Measurements from ENCODE around the gene PROCR. TPM values are rescaled to one million over a fixed set of nuclear protein-coding genes. Genes with fewer than 3 reads are reported as not detected.
"Not testable (repeated sequence)": the region's sequence is repeated elsewhere in the genome, so short reads cannot be mapped to it uniquely, and the experiment has no call there.

PROCR gene
- total RNA-seq, 1 experiment from 2014 or later: 55.7 TPM

- Histone ChIP-seq H3K27me3 (ENCODE audit: low read length) (no peaks in the 10 kb centered on the region), H3K9ac (ENCODE audit: low read length) (no peak overlapping the region), H4K20me1 (ENCODE audit: low read length) (no peaks in the 10 kb centered on the region), H3F3A (ENCODE audit: low read length, unreplicated experiment) (no peaks in the 10 kb centered on the region), H3K27ac (ENCODE audit: low read length) (0 out of 2 replicates have a peak overlapping the region, but pooled peaks have one; percentile 18), H3K4me3 (ENCODE audit: low read length) (no peak overlapping the region), H3K9me2 (replicated peaks; ENCODE audit: low read length) (no peaks in the 10 kb centered on the region), H3K4me2 (ENCODE audit: low read length) (peak overlapping the region; percentile 23), H3K4me1 (ENCODE audit: insufficient read depth, low read length) (peaks cover 27% of the 10 kb centered on the region), H3K79me2 (ENCODE audit: low read length) (no peaks in the 10 kb centered on the region), H3K36me3 (ENCODE audit: low read depth, low read length) (no peaks in the 10 kb centered on the region), H2AFZ (ENCODE audit: low read length) (no peak overlapping the region), H3K9me3 (ENCODE audit: low read length) (peaks cover 11% of the 10 kb centered on the region)
- ChIA-PET POLR2A (ENCODE audit: unreplicated experiment) (interaction anchor here (0.6 kb wide), 1 partner anchor 760 kb away, joined by 3 read pairs; no protein-coding TSS in a partner anchor), CTCF (interaction anchor here (1.1 kb wide), 1 partner anchor 47 kb away, joined by 5 read pairs; no protein-coding TSS in a partner anchor)
- intact Hi-C loops (cut with micrococcal nuclease): loop anchor here (1.0 kb wide), 1 partner anchor 45 kb away; the partner anchor contains the start of gene EDEM2
- DNase-seq (peak; percentile 88), ATAC-seq (peak; percentile 94)
- no TSS peak for BruUV-seq (replicated peaks)
- no peak for TF ChIP-seq EZH2 (IDR thresholded peaks at IDR 0.05; ENCODE audit: low read length, unreplicated experiment)
- TF ChIP-seq EZH2phosphoT487 (IDR thresholded peaks at IDR 0.05; ENCODE audit: borderline replicate concordance, low read length): no peak
- TF ChIP-seq, protein P1, sequence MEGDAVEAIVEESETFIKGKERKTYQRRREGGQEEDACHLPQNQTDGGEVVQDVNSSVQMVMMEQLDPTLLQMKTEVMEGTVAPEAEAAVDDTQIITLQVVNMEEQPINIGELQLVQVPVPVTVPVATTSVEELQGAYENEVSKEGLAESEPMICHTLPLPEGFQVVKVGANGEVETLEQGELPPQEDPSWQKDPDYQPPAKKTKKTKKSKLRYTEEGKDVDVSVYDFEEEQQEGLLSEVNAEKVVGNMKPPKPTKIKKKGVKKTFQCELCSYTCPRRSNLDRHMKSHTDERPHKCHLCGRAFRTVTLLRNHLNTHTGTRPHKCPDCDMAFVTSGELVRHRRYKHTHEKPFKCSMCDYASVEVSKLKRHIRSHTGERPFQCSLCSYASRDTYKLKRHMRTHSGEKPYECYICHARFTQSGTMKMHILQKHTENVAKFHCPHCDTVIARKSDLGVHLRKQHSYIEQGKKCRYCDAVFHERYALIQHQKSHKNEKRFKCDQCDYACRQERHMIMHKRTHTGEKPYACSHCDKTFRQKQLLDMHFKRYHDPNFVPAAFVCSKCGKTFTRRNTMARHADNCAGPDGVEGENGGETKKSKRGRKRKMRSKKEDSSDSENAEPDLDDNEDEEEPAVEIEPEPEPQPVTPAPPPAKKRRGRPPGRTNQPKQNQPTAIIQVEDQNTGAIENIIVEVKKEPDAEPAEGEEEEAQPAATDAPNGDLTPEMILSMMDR (conservative IDR thresholded peaks at IDR 0.05; ENCODE audit: low read depth, low read length): no peak
Observed at GRCh38 chr20:35192118-35192872, 20.4 kb downstream of the PROCR start.

GRCh38 chr20:35193031-35193791 lies 21.3 kb downstream of the PROCR start:
- H3K79me2 ChIP-seq (ENCODE audit: low read length); H3K27me3 ChIP-seq (ENCODE audit: low read length); H3K9ac ChIP-seq (ENCODE audit: low read length); H3K4me3 ChIP-seq (ENCODE audit: low read length); H4K20me1 ChIP-seq (ENCODE audit: low read length); H3K36me3 ChIP-seq (ENCODE audit: low read depth, low read length); H3K9me2 ChIP-seq (replicated peaks; ENCODE audit: low read length); intact Hi-C loops (cut with micrococcal nuclease); H3K27ac ChIP-seq (ENCODE audit: low read length); BruUV-seq (replicated peaks); H3F3A ChIP-seq (ENCODE audit: low read length, unreplicated experiment); H2AFZ ChIP-seq (ENCODE audit: low read length): not testable (repeated sequence)
- peak; percentile 23; the same call in 1 of the 2 replicates for ATAC-seq
- peak; percentile 61 for DNase-seq
- CTCF ChIA-PET: interaction anchor here (1.1 to 1.5 kb wide), 2 partner anchors 15 to 48 kb away, joined by 4 to 5 read pairs; no protein-coding TSS in a partner anchor
- POLR2A ChIA-PET (ENCODE audit: unreplicated experiment): interaction anchor here (0.6 kb wide), 1 partner anchor 759 kb away, joined by 3 read pairs; no protein-coding TSS in a partner anchor
- Histone ChIP-seq H3K4me2 (ENCODE audit: low read length) (peak overlapping the region; percentile 14; the same call in 1 of the 2 replicates), H3K9me3 (ENCODE audit: low read length) (peaks cover 11% of the 10 kb centered on the region), H3K4me1 (ENCODE audit: insufficient read depth, low read length) (peaks cover 27% of the 10 kb centered on the region)

DNA sequence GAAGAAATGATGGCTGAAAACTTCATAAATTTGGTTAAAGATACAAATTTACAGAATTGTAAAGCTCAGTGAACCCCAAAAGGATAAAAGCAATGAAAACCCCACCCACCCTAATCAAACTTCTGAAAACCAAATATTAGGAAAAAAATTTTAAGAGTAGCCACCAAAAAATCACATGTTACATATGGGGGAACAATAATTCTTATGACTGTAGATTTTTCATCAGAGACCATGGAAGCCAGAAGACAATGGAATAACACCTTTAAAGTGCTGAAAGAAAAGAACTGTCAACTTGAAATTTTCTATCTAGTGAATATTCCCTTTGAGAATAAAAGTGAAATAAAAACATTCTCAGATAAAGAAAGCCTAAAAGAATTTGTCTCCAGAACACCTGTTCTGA lies 24.4 kb downstream of the PROCR start:
- intact Hi-C loops (cut with micrococcal nuclease): no loop called here
- TF ChIP-seq, protein P1 (conservative IDR thresholded peaks at IDR 0.05; ENCODE audit: low read depth, low read length): no peak
- TF ChIP-seq EZH2phosphoT487 (IDR thresholded peaks at IDR 0.05; ENCODE audit: borderline replicate concordance, low read length): no peak
- no peak for TF ChIP-seq EZH2 (IDR thresholded peaks at IDR 0.05; ENCODE audit: low read length, unreplicated experiment)
- no peaks in the 10 kb centered on the region for H3K79me2 ChIP-seq (ENCODE audit: low read length)
- H3K4me2 ChIP-seq (ENCODE audit: low read length): no peak overlapping the region
- no peak overlapping the region for H3K4me3 ChIP-seq (ENCODE audit: low read length)
- no peaks in the 10 kb centered on the region for H4K20me1 ChIP-seq (ENCODE audit: low read length)
- no peak overlapping the region for H3K9ac ChIP-seq (ENCODE audit: low read length)
- ATAC-seq (no peak), DNase-seq (no peak)
- no peak overlapping the region for H2AFZ ChIP-seq (ENCODE audit: low read length)
- CTCF ChIA-PET: no interaction called here
- no TSS peak for BruUV-seq (replicated peaks)
- POLR2A ChIA-PET (ENCODE audit: unreplicated experiment): no interaction called here
- no peaks in the 10 kb centered on the region for H3K9me2 ChIP-seq (replicated peaks; ENCODE audit: low read length)
- no peak overlapping the region for H3K27ac ChIP-seq (ENCODE audit: low read length)
- H3K9me3 ChIP-seq (ENCODE audit: low read length): peaks cover 19% of the 10 kb centered on the region
- H3K36me3 ChIP-seq (ENCODE audit: low read depth, low read length): no peaks in the 10 kb centered on the region
- H3K4me1 ChIP-seq (ENCODE audit: insufficient read depth, low read length): peaks cover 37% of the 10 kb centered on the region
- peaks cover 12% of the 10 kb centered on the region for H3F3A ChIP-seq (ENCODE audit: low read length, unreplicated experiment)
- H3K27me3 ChIP-seq (ENCODE audit: low read length): no peaks in the 10 kb centered on the region
